CD14-positive monocyte (primary cell): ENCODE data around the gene ZC3H15. TPM values are rescaled to one million over a fixed set of nuclear protein-coding genes. Genes with fewer than 3 reads are reported as not detected.

Source experiments
- DNase-seq, 3 donors: peaks; one replicate each; pipeline ENCODE4 v3.0.0-alpha.2; 2011 to 2022
- H2AFZ ChIP-seq: 2 replicates; pipeline ENCODE4 v1.6.0; 2012; ENCODE audit warnings: mild to moderate bottlenecking, low read depth, low read length, inconsistent platforms; ENCODE audit not compliant: insufficient read depth, poor library complexity, severe bottlenecking
- H3K27ac ChIP-seq, 2 donors: 1 replicate in 1 of 2; 2 replicates in 1 of 2; pipeline ENCODE4 v1.5.1; 2012 to 2013; ENCODE audit warnings: low read length in 2 of 2, control low read depth in 1 of 2, inconsistent platforms in 1 of 2, low read depth in 1 of 2, mild to moderate bottlenecking in 1 of 2
- H3K27me3 ChIP-seq, 2 donors: one replicate each; pipeline versions ENCODE4 v1.6.0 to v1.6.1; 2011 to 2013; ENCODE audit warnings: low read length in 2 of 2; ENCODE audit not compliant: control insufficient read depth in 2 of 2, insufficient read depth in 2 of 2
- H3K36me3 ChIP-seq, 2 donors: replicated peaks in 1 of 2; 1 replicate in 1 of 2; 2 replicates in 1 of 2; pipeline versions ENCODE4 v1.5.1 to v1.6.1; 2012 to 2013; ENCODE audit warnings: low read length in 2 of 2, control low read depth in 1 of 2, inconsistent platforms in 1 of 2, mild to moderate bottlenecking in 1 of 2; ENCODE audit not compliant: insufficient read depth in 2 of 2, control insufficient read depth in 1 of 2
- H3K4me1 ChIP-seq, 2 donors: 1 replicate in 1 of 2; 2 replicates in 1 of 2; pipeline versions ENCODE4 v1.5.1 to v1.6.1; 2012 to 2013; ENCODE audit warnings: low read length in 2 of 2, control low read depth in 1 of 2, inconsistent platforms in 1 of 2, mild to moderate bottlenecking in 1 of 2, moderate library complexity in 1 of 2; ENCODE audit not compliant: insufficient read depth in 2 of 2, control insufficient read depth in 1 of 2
- H3K4me2 ChIP-seq: replicated peaks from 2 replicates; pipeline ENCODE3; 2012; ENCODE audit warnings: low read length, moderate library complexity, mild to moderate bottlenecking; ENCODE audit not compliant: poor library complexity, severe bottlenecking; ENCODE audit errors: extremely low read depth
- H3K4me3 ChIP-seq, 3 experiments: fragments of 200-600 bp in 1 of 3; sonication (generic) in 1 of 3; replicated peaks in 1 of 3; 1 replicate in 2 of 3; 2 replicates in 1 of 3; pipeline ENCODE4 v1.5.1; 2011 to 2013; ENCODE audit warnings: low read length in 3 of 3, mild to moderate bottlenecking in 3 of 3, control low read depth in 2 of 3, low read depth in 2 of 3, inconsistent platforms in 1 of 3, moderate library complexity in 1 of 3
- H3K79me2 ChIP-seq: 2 replicates; pipeline ENCODE4 v1.6.0; 2012; ENCODE audit warnings: mild to moderate bottlenecking, control low read depth, inconsistent platforms, low read length, moderate library complexity; ENCODE audit not compliant: insufficient read depth
- H3K9ac ChIP-seq: 2 replicates; pipeline ENCODE4 v1.6.0; 2017; ENCODE audit warnings: low read length, mild to moderate bottlenecking; ENCODE audit not compliant: insufficient read depth, poor library complexity, severe bottlenecking
- H3K9me3 ChIP-seq, 2 donors: replicated peaks in 1 of 2; 1 replicate in 1 of 2; 2 replicates in 1 of 2; pipeline versions ENCODE4 v1.5.1 to v1.6.1; 2012 to 2013; ENCODE audit warnings: low read length in 2 of 2, control low read depth in 1 of 2; ENCODE audit not compliant: control insufficient read depth in 1 of 2, insufficient read depth in 1 of 2
- H4K20me1 ChIP-seq: 2 replicates; pipeline ENCODE4 v1.6.0; 2012; ENCODE audit warnings: mild to moderate bottlenecking, low read length, control low read depth, moderate library complexity; ENCODE audit not compliant: insufficient read depth
- H3K27ac Mint-ChIP-seq, 7 donors: one replicate each; pipeline ENCODE4 v1.8.0; 2020; ENCODE audit warnings: mild to moderate bottlenecking in 7 of 7, mixed read lengths in 7 of 7, moderate library complexity in 6 of 7, inconsistent platforms in 2 of 7
- H3K27me3 Mint-ChIP-seq, 3 donors: one replicate each; pipeline ENCODE4 v1.8.0; 2021 to 2022; ENCODE audit warnings: low read depth in 3 of 3, mild to moderate bottlenecking in 3 of 3, mixed read lengths in 3 of 3, moderate library complexity in 3 of 3, inconsistent platforms in 1 of 3
- H3K36me3 Mint-ChIP-seq, 2 donors: one replicate each; pipeline ENCODE4 v1.8.0; 2020; ENCODE audit warnings: mixed read lengths in 2 of 2, inconsistent platforms in 1 of 2, mild to moderate bottlenecking in 1 of 2
- H3K4me1 Mint-ChIP-seq: one replicate; pipeline ENCODE4 v1.8.0; 2020; ENCODE audit warnings: mild to moderate bottlenecking, mixed read lengths
- H3K4me3 Mint-ChIP-seq, 2 donors: one replicate each; pipeline ENCODE4 v1.8.0; 2020; ENCODE audit warnings: mild to moderate bottlenecking in 2 of 2, mixed read lengths in 2 of 2, moderate library complexity in 1 of 2
- H3K9me3 Mint-ChIP-seq, 7 donors: one replicate each; pipeline ENCODE4 v1.8.0; 2020 to 2022; ENCODE audit warnings: mixed read lengths in 7 of 7, mild to moderate bottlenecking in 6 of 7, moderate library complexity in 6 of 7, inconsistent platforms in 2 of 7
- CTCF ChIP-seq: fragments of 200-600 bp; IDR thresholded peaks from one replicate; pipeline ENCODE4 v1.8.0; 2022; ENCODE audit warnings: antibody characterized with exemption, mild to moderate bottlenecking
- WGBS: methylation state at CpG from one replicate; pipeline ENCODE4 v1.1.5; 2013; ENCODE audit warnings: missing lambda C conversion rate; ENCODE audit not compliant: insufficient coverage; 5-methylcytosine and 5-hydroxymethylcytosine counted together
- intact Hi-C, 2 donors: fragments of 100-400 bp; cut with micrococcal nuclease; formaldehyde crosslinking; loops; one replicate each; pipeline versions ENCODE4 v1.15.0 to v1.15.1; 2023
- polyA plus RNA-seq, 3 donors: library from polyadenylated mRNA; depleted of rRNA in 1 of 3; unstranded in 2 of 3; stranded (reverse) in 1 of 3; fragments of 300-500 nt in 2 of 3; fragments of >200 nt in 1 of 3; fragmentation: Illumina TruSeq in 2 of 3; gene quantifications; 1 replicate in 2 of 3; 2 replicates in 1 of 3; pipeline ENCODE4 v1.2.3, GENCODE V29; 2012 to 2021

The ZC3H15 gene
- polyA plus RNA-seq, 3 donors, result 39.4 to 52.8 (median 40.6) TPM

GRCh38 chr2:186516396-186516795 is 30.3 kb downstream of the ZC3H15 start:
- peaks cover 1% of the 10 kb centered on the region for H3K4me1 Mint-ChIP-seq
- no peaks in the 10 kb centered on the region for H3K4me1 ChIP-seq
- DNase-seq, result no peak
- WGBS, result no CpG with 5 or more reads among the region's 1 CpG
- H3K9me3 ChIP-seq, result no peaks in the 10 kb centered on the region
- no peak overlapping the region for H3K27ac ChIP-seq
- intact Hi-C loops, result no loop called here
- peaks cover 0 to 4% (median 0%) of the 10 kb centered on the region in 7 donors for H3K9me3 Mint-ChIP-seq
- H3K9ac ChIP-seq, result no peak overlapping the region
- no peaks in the 10 kb centered on the region for H3K79me2 ChIP-seq
- H3K27ac Mint-ChIP-seq, result no peak overlapping the region
- no peaks in the 10 kb centered on the region for H3K27me3 Mint-ChIP-seq
- no peaks in the 10 kb centered on the region for H4K20me1 ChIP-seq
- H3K27me3 ChIP-seq, result no peaks in the 10 kb centered on the region
- H2AFZ ChIP-seq, result no peak overlapping the region
- H3K36me3 ChIP-seq, result peaks cover 41 to 71% of the 10 kb centered on the region in 2 donors
- H3K4me3 ChIP-seq, result no peak overlapping the region
- TF ChIP-seq CTCF, result no peak
- no peak overlapping the region for H3K4me2 ChIP-seq
- H3K4me3 Mint-ChIP-seq, result no peak overlapping the region
- H3K36me3 Mint-ChIP-seq, result peaks cover 29 to 44% of the 10 kb centered on the region in 2 donors

GRCh38 chr2:186517090-186517489 is 31.0 kb downstream of the ZC3H15 start:
- H3K4me1 Mint-ChIP-seq, result peaks cover 1% of the 10 kb centered on the region
- H3K27ac ChIP-seq, result no peak overlapping the region
- no peak for TF ChIP-seq CTCF
- intact Hi-C loops, result no loop called here
- no peak overlapping the region for H3K4me2 ChIP-seq
- no peaks in the 10 kb centered on the region for H3K27me3 ChIP-seq
- no peak overlapping the region for H3K4me3 ChIP-seq
- H3K79me2 ChIP-seq, result no peaks in the 10 kb centered on the region
- no peaks in the 10 kb centered on the region for H4K20me1 ChIP-seq
- no peak overlapping the region for H3K4me3 Mint-ChIP-seq
- H3K27ac Mint-ChIP-seq, result no peak overlapping the region
- no peak overlapping the region for H2AFZ ChIP-seq
- H3K36me3 ChIP-seq, result peaks cover 34 to 64% of the 10 kb centered on the region in 2 donors
- peaks cover 27 to 44% of the 10 kb centered on the region in 2 donors for H3K36me3 Mint-ChIP-seq
- no peaks in the 10 kb centered on the region for H3K4me1 ChIP-seq
- H3K9ac ChIP-seq, result no peak overlapping the region
- no peaks in the 10 kb centered on the region for H3K9me3 ChIP-seq
- peaks cover 0 to 7% (median 0%) of the 10 kb centered on the region in 7 donors for H3K9me3 Mint-ChIP-seq
- H3K27me3 Mint-ChIP-seq, result no peaks in the 10 kb centered on the region
- no peak for DNase-seq
